ENCODE measurements around the gene SLC6A9.

SLC6A9 gene

GRCh38 chr1:44031252-44032169 lies at the start of gene SLC6A9:
TSS of gene SLC6A9 (minus strand) at chr1:44031462. CDS start at chr1:44024277, 7,185 bp downstream.
- no peak for DNase-seq (ENCODE audit: low read depth)

- DNase-seq (ENCODE audit: low read depth), result no peak
Observed at GRCh38 chr1:44079566-44079965, 48.3 kb upstream of the SLC6A9 start.

- no peak for DNase-seq (ENCODE audit: low read depth)
Observed at GRCh38 chr1:44078104-44078503, 46.8 kb upstream of the SLC6A9 start.

GRCh38 chr1:44077421-44077820 lies 46.2 kb upstream of the SLC6A9 start:
- peak; percentile 14 for DNase-seq (ENCODE audit: low read depth)

DNA sequence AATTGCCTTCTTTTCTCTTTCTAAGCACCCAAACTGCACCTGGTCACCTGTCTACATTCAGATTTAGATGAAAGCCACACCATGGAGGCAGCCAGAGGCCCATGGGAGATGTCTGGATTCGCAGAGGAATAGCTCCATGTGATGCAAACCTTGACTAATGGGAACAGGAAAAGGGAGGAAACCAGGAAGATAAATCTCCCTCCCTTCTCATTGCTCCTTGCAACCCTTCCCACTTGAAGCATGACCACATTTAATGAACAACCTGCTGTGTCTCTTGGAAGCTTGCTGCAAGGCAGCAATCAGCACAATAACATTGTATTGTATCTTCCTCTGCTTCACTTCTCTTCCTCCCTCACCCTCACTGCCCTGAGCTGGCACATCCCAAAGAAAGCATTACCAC lies 44.8 kb upstream of the SLC6A9 start:
- no peak for DNase-seq (ENCODE audit: low read depth)

GRCh38 chr1:44074415-44074814 lies 43.2 kb upstream of the SLC6A9 start:
- DNase-seq (ENCODE audit: low read depth), result no peak

GRCh38 chr1:44073528-44073927 lies 42.3 kb upstream of the SLC6A9 start:
- DNase-seq (ENCODE audit: low read depth), result no peak

- DNase-seq (ENCODE audit: low read depth), result no peak
Observed at GRCh38 chr1:44072821-44073220, 41.6 kb upstream of the SLC6A9 start.

DNA sequence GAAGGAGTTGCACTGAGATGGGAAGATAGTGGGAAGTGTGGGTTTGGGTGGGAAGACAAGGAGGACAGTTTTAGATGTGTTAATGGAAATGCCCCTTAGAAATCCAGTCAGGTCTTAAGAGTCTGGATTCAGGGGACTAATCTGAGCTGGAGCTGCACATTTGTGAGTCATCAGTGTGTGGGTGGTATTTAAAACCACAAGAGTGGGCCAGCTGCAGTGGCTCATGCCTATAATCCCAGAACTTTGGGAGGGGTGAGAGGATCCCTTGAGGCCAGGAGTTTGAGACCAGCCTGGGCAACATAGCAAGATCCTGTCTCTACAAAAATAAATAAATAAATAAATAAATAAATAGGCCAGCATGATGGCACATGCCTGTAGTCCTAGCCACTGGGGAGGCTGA lies 40.9 kb upstream of the SLC6A9 start:
- DNase-seq (ENCODE audit: low read depth), result peak; percentile 93

DNA sequence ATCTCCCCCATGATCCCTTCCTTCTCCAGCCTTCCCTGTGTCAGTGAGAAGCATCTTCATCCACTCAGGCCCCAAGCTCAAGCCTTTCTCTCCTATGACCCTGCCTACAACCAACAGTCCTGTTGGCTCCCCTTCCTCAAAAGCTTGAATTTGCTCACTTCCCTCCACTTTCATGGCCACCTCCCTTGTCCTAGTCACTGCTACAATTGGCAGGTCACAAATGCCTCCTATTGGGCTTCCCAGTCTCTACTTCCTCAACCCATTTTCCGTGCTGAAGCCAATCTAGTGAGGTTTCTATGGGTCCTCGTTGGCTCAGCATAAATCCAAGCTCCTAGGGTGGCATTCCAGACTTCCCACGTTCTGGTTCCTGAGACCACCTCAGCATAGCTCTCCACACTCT lies 40.2 kb upstream of the SLC6A9 start:
- DNase-seq (ENCODE audit: low read depth), result no peak

GRCh38 chr1:44068442-44068921 lies 37.2 kb upstream of the SLC6A9 start:
- DNase-seq (ENCODE audit: low read depth), result no peak

DNA sequence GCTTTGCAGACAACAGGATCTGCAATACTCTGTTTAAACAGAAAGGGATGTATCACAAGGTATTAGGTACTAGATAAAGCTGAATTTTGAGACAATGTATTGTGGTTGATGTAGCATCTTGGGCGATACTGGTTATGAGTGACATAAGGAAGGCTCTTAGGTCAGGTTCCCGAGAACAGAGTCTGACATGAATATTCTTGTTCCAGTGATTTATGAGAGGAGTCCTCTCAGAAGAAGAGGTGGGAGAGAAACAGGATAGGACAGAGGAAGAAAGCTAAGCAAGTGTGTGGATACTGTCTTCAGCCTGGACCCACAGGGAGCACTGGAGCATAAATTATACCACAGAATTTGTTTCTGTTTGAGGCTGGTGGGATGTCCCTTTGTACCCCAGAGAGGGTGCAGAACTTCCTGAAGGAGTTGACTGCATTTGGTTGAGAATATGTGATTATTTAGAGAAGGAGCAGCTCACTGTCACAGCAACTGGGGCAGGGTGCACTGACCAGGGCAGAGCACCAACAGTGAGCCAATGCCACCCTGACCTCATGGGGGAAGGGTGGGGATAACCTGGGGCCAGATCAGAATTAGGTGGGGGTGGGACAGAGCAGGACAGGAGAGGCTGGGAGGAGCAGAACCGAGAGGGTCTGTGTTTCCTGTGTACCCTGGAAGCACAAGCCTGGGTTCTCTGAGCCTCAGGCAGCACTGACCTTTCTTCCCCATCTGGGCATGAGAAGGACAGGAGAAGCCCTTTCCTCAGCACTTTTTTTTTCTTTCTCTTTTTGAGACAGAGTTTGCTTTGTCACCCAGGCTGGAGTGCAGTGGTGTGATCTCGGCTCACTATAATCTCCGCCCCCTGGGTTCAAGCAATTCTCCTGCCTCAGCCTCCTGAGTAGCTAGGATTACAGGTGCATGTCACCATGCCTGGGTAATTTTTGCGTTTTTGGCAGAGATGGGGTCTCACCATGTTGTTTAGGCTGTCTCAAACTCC lies 36.3 kb upstream of the SLC6A9 start:
- no peak for DNase-seq (ENCODE audit: low read depth)

- no peak for DNase-seq (ENCODE audit: low read depth)
Observed at GRCh38 chr1:44062656-44063179, 31.5 kb upstream of the SLC6A9 start.

DNA sequence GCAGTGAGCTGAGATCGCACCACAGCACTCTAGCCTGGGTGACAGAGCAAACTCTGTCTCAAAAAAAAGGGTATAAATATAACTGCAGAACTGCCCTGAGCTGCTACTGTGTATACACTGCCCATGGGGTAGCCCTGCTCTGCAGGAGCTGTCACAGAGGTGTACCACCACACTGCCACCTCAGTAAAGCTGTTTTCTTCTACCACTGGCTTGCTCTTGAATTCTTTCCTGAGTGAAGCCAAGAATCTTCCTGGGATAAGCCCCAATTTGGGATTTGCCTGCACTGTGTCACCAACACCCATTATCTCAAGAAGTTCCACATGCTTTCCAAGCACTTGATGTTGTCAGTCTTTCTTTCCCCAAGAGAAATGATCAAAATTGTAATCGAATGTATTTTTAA lies 30.6 kb upstream of the SLC6A9 start:
- DNase-seq (ENCODE audit: low read depth), result no peak

DNA sequence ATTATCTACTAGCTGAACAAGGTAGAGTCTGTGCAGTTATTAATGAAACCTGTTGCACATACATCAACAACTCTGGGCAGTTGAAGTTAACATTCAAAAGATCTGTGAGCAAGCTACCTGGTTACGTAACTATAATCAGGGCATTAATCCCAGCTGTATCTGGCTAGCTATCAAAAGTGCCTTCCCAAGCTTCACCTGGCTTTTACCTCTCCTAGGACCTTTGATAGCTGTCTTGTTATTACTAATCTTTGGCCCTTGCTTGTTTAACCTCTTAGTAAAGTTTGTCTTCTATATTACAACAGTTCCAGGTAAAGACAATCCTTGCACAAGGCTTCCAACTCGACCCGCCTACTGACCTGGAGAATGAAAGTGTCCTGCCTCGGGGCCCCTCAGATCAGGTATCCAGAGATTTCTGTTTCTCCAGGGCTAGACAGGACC lies 29.6 kb upstream of the SLC6A9 start:
- no peak for DNase-seq (ENCODE audit: low read depth)

DNA sequence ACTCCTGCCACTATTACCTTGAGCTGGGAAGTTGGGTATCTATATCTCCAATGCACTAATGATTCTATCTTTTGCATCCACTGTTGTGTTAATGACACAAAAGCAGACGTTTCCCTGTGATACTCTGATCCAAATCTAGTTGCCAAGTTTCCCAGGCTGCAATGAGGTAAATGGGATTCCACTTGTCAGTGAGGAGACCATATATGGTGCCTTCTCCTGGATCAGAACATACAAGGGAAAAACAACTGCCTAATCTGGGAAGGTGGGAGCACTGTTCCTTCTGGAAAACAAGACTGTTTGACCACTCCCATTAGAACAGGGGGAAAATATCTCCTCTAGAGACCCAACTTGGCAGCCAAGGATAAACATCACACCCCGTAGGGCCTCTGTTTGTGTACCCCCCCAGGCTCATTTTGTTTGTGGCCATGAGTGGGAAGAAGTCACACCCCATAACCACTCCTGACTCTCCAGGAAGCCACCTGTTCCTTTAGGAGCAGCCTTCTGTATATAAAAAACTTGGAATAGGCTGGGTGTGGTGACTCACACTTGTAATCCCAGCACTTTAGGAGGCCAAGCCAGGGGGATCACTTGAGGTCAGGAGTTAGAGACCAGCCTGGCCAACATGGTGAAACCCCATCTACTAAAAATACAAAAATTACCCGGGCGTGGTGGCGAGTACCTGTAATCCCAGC lies 28.5 kb upstream of the SLC6A9 start:
- DNase-seq (ENCODE audit: low read depth), result no peak

DNA sequence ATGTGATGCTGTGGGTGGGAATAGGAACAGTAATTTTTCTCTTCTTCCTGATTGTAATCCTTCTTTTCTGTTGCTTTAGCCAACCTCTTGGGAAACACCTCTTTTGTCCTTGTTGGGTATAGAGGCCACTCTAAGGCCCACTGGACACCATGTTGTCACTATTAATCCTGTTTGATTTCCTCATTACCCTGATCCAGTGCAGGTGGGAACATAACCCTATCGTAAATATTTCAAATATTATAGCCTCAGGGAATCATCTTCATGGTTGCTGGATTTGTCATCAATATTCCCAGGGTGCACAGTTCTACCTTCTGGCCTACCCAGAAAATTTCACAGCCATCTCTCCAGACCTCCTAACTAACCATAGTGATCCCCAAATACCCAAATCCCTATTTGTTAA lies 27.9 kb upstream of the SLC6A9 start:
- no peak for DNase-seq (ENCODE audit: low read depth)

- DNase-seq (ENCODE audit: low read depth), result no peak
Observed at GRCh38 chr1:44057293-44057692, 26.0 kb upstream of the SLC6A9 start.

DNA sequence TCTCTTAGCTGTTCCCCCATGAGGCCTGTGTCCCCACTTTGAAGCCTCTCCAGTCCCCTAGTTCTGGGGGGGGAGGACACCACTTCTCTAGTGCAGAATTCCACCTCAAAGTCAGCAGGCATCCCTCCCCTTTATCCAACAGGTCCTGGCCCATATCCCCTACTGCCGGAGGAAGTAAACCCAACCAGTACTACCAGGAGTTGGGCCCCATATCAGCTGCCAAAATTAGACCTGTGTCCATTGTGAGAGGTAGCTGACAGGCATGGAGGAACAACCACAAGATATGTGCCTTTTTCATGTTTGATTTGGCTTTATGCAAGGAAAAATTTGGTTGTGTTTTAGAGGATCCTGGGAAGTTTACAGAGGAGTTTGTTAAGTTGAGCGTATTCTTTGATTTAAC lies 22.1 kb upstream of the SLC6A9 start:
- DNase-seq (ENCODE audit: low read depth), result no peak

GRCh38 chr1:44050261-44050660 lies 19.0 kb upstream of the SLC6A9 start:
- DNase-seq (ENCODE audit: low read depth), result no peak

DNA sequence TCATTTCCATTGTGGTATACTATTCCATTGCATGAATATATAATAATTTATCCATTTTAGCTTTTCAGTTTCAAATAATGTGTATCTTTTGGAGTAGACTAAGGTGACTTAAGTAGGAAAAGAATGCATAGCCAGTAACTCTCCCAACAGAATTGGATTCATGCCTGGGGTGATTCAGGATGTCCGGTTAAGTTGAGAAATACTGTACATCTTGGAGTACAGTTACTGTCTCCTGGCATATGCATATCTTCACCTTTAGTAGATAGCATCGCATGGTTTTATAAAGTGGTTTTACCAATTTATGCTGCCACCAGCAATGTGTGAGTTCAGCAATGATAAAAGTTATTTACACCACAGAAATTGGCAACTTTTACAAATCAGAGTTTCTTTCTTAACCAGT lies 18.6 kb upstream of the SLC6A9 start:
- DNase-seq (ENCODE audit: low read depth), result peak; percentile 79

Measured in non-pigmented ciliary epithelial cell (primary cell).